GM12801 (cell line): ENCODE data around the gene RANBP9.

Experiments used
- CTCF ChIP-seq: IDR thresholded peaks from one replicate; pipeline ENCODE4 v1.5.1; 2011; ENCODE audit warnings: control low read depth; ENCODE audit not compliant: insufficient read length; ENCODE audit errors: extremely low read depth

Gene RANBP9

GRCh38 chr6:13741365-13741764, 29.7 kb upstream of the RANBP9 start:
- no peak for TF ChIP-seq CTCF

- no peak for TF ChIP-seq CTCF
Observed at GRCh38 chr6:13735031-13735430, 23.4 kb upstream of the RANBP9 start.

GRCh38 chr6:13733178-13733887, 21.7 kb upstream of the RANBP9 start:
- TF ChIP-seq CTCF, result no peak

- TF ChIP-seq CTCF, result no peak
Observed at GRCh38 chr6:13730704-13731103, 19.1 kb upstream of the RANBP9 start.

- no peak for TF ChIP-seq CTCF
Observed at GRCh38 chr6:13729891-13730290, 18.3 kb upstream of the RANBP9 start.

GRCh38 chr6:13725570-13725969, 13.9 kb upstream of the RANBP9 start:
- TF ChIP-seq CTCF, result no peak

GRCh38 chr6:13725052-13725451, 13.4 kb upstream of the RANBP9 start:
- TF ChIP-seq CTCF, result no peak

- no peak for TF ChIP-seq CTCF
Observed at GRCh38 chr6:13724182-13724581, 12.5 kb upstream of the RANBP9 start.
